PC-9 (cell line): ENCODE results near the gene RHBDD3. TPM values are rescaled to one million over a fixed set of nuclear protein-coding genes. Genes with fewer than 3 reads are reported as not detected.

Source experiments
- BruUV-seq: library from RNA; stranded (reverse); fragments of 400-500 nt; replicated peaks from 2 replicates; lab custom pipeline; 2021; lab: Mats Ljungman, UMichigan
- CTCF ChIA-PET: fragments of 300-600 bp; sonication (Branson Sonifier 250); formaldehyde crosslinking; loops from one replicate; lab custom pipeline; 2022; ENCODE audit warnings: antibody characterized with exemption; lab: Charles Lee
- POLR2A ChIA-PET: fragments of 300-600 bp; sonication (Branson Sonifier 250); formaldehyde crosslinking; loops from one replicate; lab custom pipeline; 2022; ENCODE audit warnings: antibody characterized with exemption; ENCODE audit not compliant: unreplicated experiment; lab: Charles Lee
- DNase-seq, 2 experiments: peaks; one replicate each; pipeline versions ENCODE4 v3.0.0 to v3.0.0-alpha.2; 2015 to 2022; ENCODE audit warnings: mixed read lengths in 1 of 2
- H2AFZ ChIP-seq: fragments of 200-600 bp; sonication (generic); 2 replicates; pipeline ENCODE4 v1.8.1; 2017; ENCODE audit warnings: antibody characterized with exemption
- H3F3A ChIP-seq: fragments of 200-600 bp; sonication (generic); 2 replicates; pipeline ENCODE4 v1.8.1; 2017; ENCODE audit warnings: antibody characterized with exemption, mild to moderate bottlenecking, low read depth; ENCODE audit not compliant: insufficient read depth
- H3K27ac ChIP-seq: fragments of 200-600 bp; sonication (generic); 2 replicates; pipeline ENCODE4 v1.6.1; 2016; ENCODE audit warnings: mixed run types
- H3K27me3 ChIP-seq: fragments of 200-600 bp; sonication (generic); 2 replicates; pipeline ENCODE4 v1.6.1; 2016; ENCODE audit warnings: low read depth, mixed run types; ENCODE audit not compliant: insufficient read depth
- H3K36me3 ChIP-seq: fragments of 200-600 bp; sonication (generic); 2 replicates; pipeline ENCODE4 v1.6.1; 2016; ENCODE audit warnings: low read depth, mixed run types
- H3K4me1 ChIP-seq: fragments of 200-600 bp; sonication (generic); replicated peaks from 2 replicates; pipeline ENCODE4 v1.6.1; 2016; ENCODE audit warnings: mixed run types; ENCODE audit not compliant: insufficient read depth
- H3K4me2 ChIP-seq: fragments of 200-600 bp; sonication (generic); 2 replicates; pipeline ENCODE4 v1.6.1; 2017; ENCODE audit warnings: mixed run types
- H3K4me3 ChIP-seq: fragments of 200-600 bp; sonication (generic); 2 replicates; pipeline ENCODE4 v1.6.1; 2016; ENCODE audit warnings: mixed run types
- H3K79me2 ChIP-seq: fragments of 200-600 bp; sonication (generic); 2 replicates; pipeline ENCODE4 v1.6.1; 2017; ENCODE audit warnings: low read depth, mixed run types
- H3K9me2 ChIP-seq: fragments of 200-600 bp; sonication (generic); 2 replicates; pipeline ENCODE4 v1.8.1; 2017; ENCODE audit warnings: mild to moderate bottlenecking; ENCODE audit not compliant: insufficient read depth
- H3K9me3 ChIP-seq: fragments of 200-600 bp; sonication (generic); 2 replicates; pipeline ENCODE4 v1.8.1; 2016; ENCODE audit warnings: low read depth; ENCODE audit not compliant: insufficient read depth
- H4K20me1 ChIP-seq: fragments of 200-600 bp; sonication (generic); 2 replicates; pipeline ENCODE4 v1.8.1; 2017; ENCODE audit not compliant: insufficient read depth
- EZH2 ChIP-seq: fragments of 200-600 bp; sonication (generic); IDR thresholded peaks from 2 replicates; pipeline ENCODE4 v1.8.0; 2017; ENCODE audit warnings: antibody characterized with exemption, low read depth
- intact Hi-C: fragments of 100-400 bp; cut with micrococcal nuclease; formaldehyde crosslinking; loops from one replicate; pipeline ENCODE4 v1.10.0; 2022; ENCODE audit not compliant: unreplicated experiment
- total RNA-seq: library from RNA; stranded (reverse); gene quantifications from 2 replicates; pipeline ENCODE4 v1.2.3, GENCODE V29; 2021
- TF ChIP-seq, protein P1 (sequence below): fragments of 200-600 bp; sonication (generic); conservative IDR thresholded peaks from 2 replicates; pipeline ENCODE4 v1.6.1; 2017; ENCODE audit warnings: mixed run types, antibody characterized with exemption, mild to moderate bottlenecking, moderate library complexity

RHBDD3 gene
- total RNA-seq, 1 experiment from 2014 or later = 17.6 TPM

- BruUV-seq = no TSS peak
- H3F3A ChIP-seq = peaks cover 79% of the 10 kb centered on the region
- H3K4me1 ChIP-seq = no peaks in the 10 kb centered on the region
- no peaks in the 10 kb centered on the region for H3K9me3 ChIP-seq
- H3K27me3 ChIP-seq = no peaks in the 10 kb centered on the region
- H4K20me1 ChIP-seq = peaks cover 84% of the 10 kb centered on the region
- intact Hi-C loops = no loop called here
- no peak for DNase-seq
- peaks cover 84% of the 10 kb centered on the region for H3K36me3 ChIP-seq
- no peak overlapping the region for H3K4me2 ChIP-seq
- TF ChIP-seq EZH2 = no peak
- TF ChIP-seq, protein P1, sequence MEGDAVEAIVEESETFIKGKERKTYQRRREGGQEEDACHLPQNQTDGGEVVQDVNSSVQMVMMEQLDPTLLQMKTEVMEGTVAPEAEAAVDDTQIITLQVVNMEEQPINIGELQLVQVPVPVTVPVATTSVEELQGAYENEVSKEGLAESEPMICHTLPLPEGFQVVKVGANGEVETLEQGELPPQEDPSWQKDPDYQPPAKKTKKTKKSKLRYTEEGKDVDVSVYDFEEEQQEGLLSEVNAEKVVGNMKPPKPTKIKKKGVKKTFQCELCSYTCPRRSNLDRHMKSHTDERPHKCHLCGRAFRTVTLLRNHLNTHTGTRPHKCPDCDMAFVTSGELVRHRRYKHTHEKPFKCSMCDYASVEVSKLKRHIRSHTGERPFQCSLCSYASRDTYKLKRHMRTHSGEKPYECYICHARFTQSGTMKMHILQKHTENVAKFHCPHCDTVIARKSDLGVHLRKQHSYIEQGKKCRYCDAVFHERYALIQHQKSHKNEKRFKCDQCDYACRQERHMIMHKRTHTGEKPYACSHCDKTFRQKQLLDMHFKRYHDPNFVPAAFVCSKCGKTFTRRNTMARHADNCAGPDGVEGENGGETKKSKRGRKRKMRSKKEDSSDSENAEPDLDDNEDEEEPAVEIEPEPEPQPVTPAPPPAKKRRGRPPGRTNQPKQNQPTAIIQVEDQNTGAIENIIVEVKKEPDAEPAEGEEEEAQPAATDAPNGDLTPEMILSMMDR = no peak
- ChIA-PET CTCF (no interaction called here), POLR2A (no interaction called here)
- no peak overlapping the region for H2AFZ ChIP-seq
- no peak overlapping the region for H3K4me3 ChIP-seq
- H3K27ac ChIP-seq = no peak overlapping the region
- no peaks in the 10 kb centered on the region for H3K9me2 ChIP-seq
- H3K79me2 ChIP-seq = peaks cover 23% of the 10 kb centered on the region
Observed at GRCh38 chr22:29291215-29291614, 23.4 kb upstream of the RHBDD3 start.

GRCh38 chr22:29290061-29290460, 22.3 kb upstream of the RHBDD3 start:
- intact Hi-C loops = no loop called here
- no peak overlapping the region for H3K4me3 ChIP-seq
- ChIA-PET CTCF (no interaction called here), POLR2A (no interaction called here)
- H2AFZ ChIP-seq = no peak overlapping the region
- peaks cover 74% of the 10 kb centered on the region for H3F3A ChIP-seq
- H3K9me3 ChIP-seq = no peaks in the 10 kb centered on the region
- H3K27ac ChIP-seq = no peak overlapping the region
- peaks cover 27% of the 10 kb centered on the region for H3K79me2 ChIP-seq
- no TSS peak for BruUV-seq
- DNase-seq = no peak
- H4K20me1 ChIP-seq = peaks cover 84% of the 10 kb centered on the region
- H3K27me3 ChIP-seq = no peaks in the 10 kb centered on the region
- peaks cover 82% of the 10 kb centered on the region for H3K36me3 ChIP-seq
- no peaks in the 10 kb centered on the region for H3K9me2 ChIP-seq
- TF ChIP-seq, protein P1 = no peak
- no peak for TF ChIP-seq EZH2
- no peak overlapping the region for H3K4me2 ChIP-seq
- no peaks in the 10 kb centered on the region for H3K4me1 ChIP-seq

DNA sequence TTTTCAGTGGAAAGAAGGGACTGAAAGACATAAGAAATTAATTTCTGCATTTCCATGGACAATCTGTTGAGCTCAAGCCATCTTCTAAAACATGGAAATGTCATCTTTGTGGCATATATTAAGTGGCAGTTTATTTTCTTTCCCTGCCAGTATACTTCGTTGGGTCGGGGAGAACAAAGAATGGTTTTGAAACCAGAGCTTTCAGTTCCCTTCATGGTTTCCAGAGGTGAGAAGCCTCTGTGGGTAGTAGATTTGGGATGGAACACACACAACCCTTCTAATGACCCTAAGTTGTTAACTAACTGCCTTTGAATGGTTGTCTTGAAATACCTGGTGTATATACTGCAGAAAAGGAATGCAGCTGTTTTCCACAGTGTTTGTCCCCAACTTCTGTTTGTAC, 21.1 kb upstream of the RHBDD3 start:
- Histone ChIP-seq H3K4me1 (no peaks in the 10 kb centered on the region), H3K27ac (no peak overlapping the region), H3K4me2 (no peak overlapping the region), H3K4me3 (no peak overlapping the region), H3K9me2 (no peaks in the 10 kb centered on the region), H3F3A (peaks cover 75% of the 10 kb centered on the region), H3K79me2 (peaks cover 37% of the 10 kb centered on the region), H3K36me3 (peaks cover 81% of the 10 kb centered on the region), H3K27me3 (no peaks in the 10 kb centered on the region), H4K20me1 (peaks cover 86% of the 10 kb centered on the region), H2AFZ (no peak overlapping the region), H3K9me3 (no peaks in the 10 kb centered on the region)
- intact Hi-C loops = no loop called here
- ChIA-PET CTCF (no interaction called here), POLR2A (interaction anchor here (0.5 kb wide), 1 partner anchor 9 kb away, joined by 3 read pairs; no protein-coding TSS in a partner anchor)
- no peak for DNase-seq
- no TSS peak for BruUV-seq
- TF ChIP-seq, protein P1 = no peak
- no peak for TF ChIP-seq EZH2
